Spleen (tissue), 11 donors: ENCODE data around the gene ASF1A. TPM values are rescaled to one million over a fixed set of nuclear protein-coding genes. Genes with fewer than 3 reads are reported as not detected.

Source experiments
- DNase-seq: peaks from one replicate; pipeline ENCODE4 v3.0.0-alpha.2; 2020
- H3K27ac ChIP-seq, 8 donors: fragments of 200-600 bp; sonication (generic) in 7 of 8; 1 replicate in 4 of 8; 2 replicates in 4 of 8; pipeline versions ENCODE4 v1.5.0 to v1.8.0; 2016 to 2021; ENCODE audit warnings: inconsistent platforms in 4 of 8, mild to moderate bottlenecking in 4 of 8, moderate library complexity in 1 of 8
- H3K27me3 ChIP-seq, 7 donors: fragments of 200-600 bp; sonication (generic) in 6 of 7; replicated peaks in 1 of 7; 1 replicate in 4 of 7; 2 replicates in 3 of 7; pipeline versions ENCODE4 v1.5.0 to v1.8.0; 2016 to 2021; ENCODE audit warnings: inconsistent platforms in 3 of 7, mild to moderate bottlenecking in 1 of 7
- H3K36me3 ChIP-seq, 6 donors: fragments of 200-600 bp; sonication (generic) in 5 of 6; 1 replicate in 4 of 6; 2 replicates in 2 of 6; pipeline versions ENCODE4 v1.5.0 to v1.8.0; 2016 to 2021; ENCODE audit warnings: inconsistent platforms in 2 of 6
- H3K4me1 ChIP-seq, 6 donors: fragments of 200-600 bp; sonication (generic) in 5 of 6; 1 replicate in 3 of 6; 2 replicates in 3 of 6; pipeline versions ENCODE4 v1.5.0 to v1.8.0; 2016 to 2021; ENCODE audit warnings: inconsistent platforms in 3 of 6
- H3K4me3 ChIP-seq, 8 donors: fragments of 200-600 bp; sonication (generic) in 7 of 8; 1 replicate in 4 of 8; 2 replicates in 4 of 8; pipeline versions ENCODE4 v1.5.0 to v1.8.0; 2016 to 2021; ENCODE audit warnings: inconsistent platforms in 4 of 8, mild to moderate bottlenecking in 4 of 8, moderate library complexity in 2 of 8
- H3K9me3 ChIP-seq, 8 donors: fragments of 200-600 bp; sonication (generic) in 7 of 8; 1 replicate in 4 of 8; 2 replicates in 4 of 8; pipeline versions ENCODE4 v1.5.0 to v1.8.0; 2016 to 2021; ENCODE audit warnings: inconsistent platforms in 4 of 8
- CTCF ChIP-seq, 11 experiments: fragments of 200-600 bp in 7 of 11; fragments of 450-650 bp in 4 of 11; sonication (generic) in 4 of 11; IDR thresholded peaks in 8 of 11; conservative IDR thresholded peaks in 3 of 11; 1 replicate in 7 of 11; 2 replicates in 4 of 11; pipeline versions ENCODE4 v1.4.0 to v1.8.0; 2016 to 2021; ENCODE audit warnings: antibody characterized with exemption in 11 of 11, inconsistent platforms in 4 of 11, mild to moderate bottlenecking in 1 of 11
- POLR2A ChIP-seq, 3 donors: fragments of 450-650 bp; IDR thresholded peaks; one replicate each; pipeline ENCODE4 v1.5.1; 2017; ENCODE audit warnings: antibody characterized with exemption in 3 of 3, mild to moderate bottlenecking in 1 of 3
- POLR2AphosphoS5 ChIP-seq, 3 donors: sonication (generic); formaldehyde crosslinking; IDR thresholded peaks; one replicate each; pipeline ENCODE4 v1.5.1; 2017; ENCODE audit warnings: antibody characterized with exemption in 3 of 3
- WGBS, 5 donors: extraction: QIAGEN DNeasy Blood & Tissue Kit in 3 of 5; methylation state at CpG; one replicate each; pipeline versions ENCODE4 v1.1.5 to v1.1.7; 2013 to 2018; 5-methylcytosine and 5-hydroxymethylcytosine counted together
- intact Hi-C: fragments of 100-400 bp; cut with DNase I; formaldehyde crosslinking; loops from one replicate; pipeline ENCODE4 v1.15.0; 2023; ENCODE audit warnings: low total_unique reads
- polyA plus RNA-seq, 3 donors: library from polyadenylated mRNA; stranded (reverse); fragments of 200-250 nt; gene quantifications; one replicate each; pipeline ENCODE4 v1.2.1, GENCODE V29; 2013
- total RNA-seq, 7 donors: library from RNA; depleted of rRNA in 3 of 7; stranded (reverse); fragments of >200 nt in 3 of 7; fragmentation: NEBNext Ultra II Directional in 4 of 7; extraction: Animal tissue kit (Norgen Biotek cat#: 25700) in 4 of 7; gene quantifications; one replicate each; pipeline versions ENCODE4 v1.1.0 to v1.2.1, GENCODE V29; 2016 to 2021
- donor health status: healthy with polysubstance abuse.
- donor health status: DM: no; HTN: no; CAD: no; lungs with moderate emphysema.
- donor health status: DM: no; HTN: no; CAD: no.
- donor health status: Bipolar disorder and iron deficiency.
- donor health status: healthy.
- donor health status: DM: no; HTN: no; CAD: no.
- donor health status: DM: yes; HTN: yes; CAD: no.

ASF1A gene
- total and polyA plus RNA-seq, 10 donors: 16.3 to 27.2 (median 17.2) TPM

GRCh38 chr6:118917546-118918328, 23.8 kb downstream of the ASF1A start:
- no peak for DNase-seq
- H3K9me3 ChIP-seq: no peaks in the 10 kb centered on the region
- intact Hi-C loops: no loop called here
- no peaks in the 10 kb centered on the region for H3K27me3 ChIP-seq
- H3K4me1 ChIP-seq: no peaks in the 10 kb centered on the region
- peaks cover 0 to 97% (median 68%) of the 10 kb centered on the region in 6 donors for H3K36me3 ChIP-seq
- TF ChIP-seq CTCF (IDR thresholded peaks at IDR 0.05 in 8 of 11, conservative IDR thresholded peaks at IDR 0.05 in 3 of 11) (no peak), POLR2AphosphoS5 (IDR thresholded peaks at IDR 0.05) (no peak), POLR2A (IDR thresholded peaks at IDR 0.05) (no peak)
- 89 to 97% (median 93%) methylated on average over 5 of the region's 5 CpGs for WGBS, 5 donors
- no peak overlapping the region for H3K4me3 ChIP-seq
- no peak overlapping the region for H3K27ac ChIP-seq

- Histone ChIP-seq H3K4me3 (no peak overlapping the region), H3K9me3 (no peaks in the 10 kb centered on the region), H3K36me3 (peaks cover under 1 to 97% (median 68%) of the 10 kb centered on the region in 6 donors), H3K27ac (no peak overlapping the region), H3K27me3 (no peaks in the 10 kb centered on the region), H3K4me1 (no peaks in the 10 kb centered on the region)
- intact Hi-C loops: no loop called here
- no peak for DNase-seq
- WGBS, 5 donors: 84 to 97% (median 94%) methylated on average over 2 of the region's 2 CpGs
- TF ChIP-seq CTCF (IDR thresholded peaks at IDR 0.05 in 8 of 11, conservative IDR thresholded peaks at IDR 0.05 in 3 of 11) (no peak), POLR2AphosphoS5 (IDR thresholded peaks at IDR 0.05) (no peak), POLR2A (IDR thresholded peaks at IDR 0.05) (no peak)
Measured at GRCh38 chr6:118918329-118918725, 24.4 kb downstream of the ASF1A start.

- Histone ChIP-seq H3K36me3 (peaks cover 3 to 98% (median 58%) of the 10 kb centered on the region in 6 donors), H3K27me3 (no peaks in the 10 kb centered on the region), H3K4me3 (no peak overlapping the region), H3K4me1 (no peaks in the 10 kb centered on the region), H3K27ac (no peak overlapping the region), H3K9me3 (no peaks in the 10 kb centered on the region)
- no peak for DNase-seq
- WGBS, 5 donors: 93 to 100% (median 98%) methylated on average over 1 of the region's 1 CpG
- TF ChIP-seq POLR2AphosphoS5 (IDR thresholded peaks at IDR 0.05): no peak
- TF ChIP-seq POLR2A (IDR thresholded peaks at IDR 0.05): no peak
- no peak for TF ChIP-seq CTCF (IDR thresholded peaks at IDR 0.05 in 8 of 11, conservative IDR thresholded peaks at IDR 0.05 in 3 of 11)
- intact Hi-C loops: no loop called here
Measured at GRCh38 chr6:118921084-118921483, 27.1 kb downstream of the ASF1A start.

GRCh38 chr6:118923035-118923434, 29.1 kb downstream of the ASF1A start:
- intact Hi-C loops: no loop called here

More at GRCh38 chr6:118923035-118923434, 29.1 kb downstream of the ASF1A start:
- no peak overlapping the region for H3K4me3 ChIP-seq
- DNase-seq: no peak
- TF ChIP-seq POLR2AphosphoS5 (IDR thresholded peaks at IDR 0.05): no peak
- no peak overlapping the region for H3K27ac ChIP-seq
- no peaks in the 10 kb centered on the region for H3K27me3 ChIP-seq
- peaks cover 3 to 100% (median 53%) of the 10 kb centered on the region in 6 donors for H3K36me3 ChIP-seq
- no peaks in the 10 kb centered on the region for H3K4me1 ChIP-seq
- no peaks in the 10 kb centered on the region for H3K9me3 ChIP-seq
- WGBS, 5 donors: 73 to 94% (median 90%) methylated on average over 3 of the region's 3 CpGs
